Urinary bladder (tissue), 4 donors: ENCODE data around the gene FKBP9. TPM values are rescaled to one million over a fixed set of nuclear protein-coding genes. Genes with fewer than 3 reads are reported as not detected.

ENCODE experiments used
- DNase-seq: peaks from one replicate; pipeline ENCODE4 v3.0.0-alpha.2; 2015; ENCODE audit errors: extremely low spot score
- H3K27ac ChIP-seq: one replicate; pipeline ENCODE4 v1.5.1; 2013; ENCODE audit warnings: low read depth, mild to moderate bottlenecking, moderate library complexity
- H3K36me3 ChIP-seq: one replicate; pipeline ENCODE4 v1.6.1; 2013; ENCODE audit warnings: mild to moderate bottlenecking, moderate library complexity; ENCODE audit not compliant: insufficient read depth
- H3K4me1 ChIP-seq: one replicate; pipeline ENCODE4 v1.6.1; 2013; ENCODE audit warnings: mild to moderate bottlenecking, moderate library complexity; ENCODE audit not compliant: insufficient read depth
- H3K4me3 ChIP-seq: one replicate; pipeline ENCODE4 v1.5.1; 2013; ENCODE audit warnings: low read depth, low read length
- WGBS: extraction: QIAGEN DNeasy Blood & Tissue Kit; methylation state at CpG from one replicate; pipeline ENCODE4 v1.1.7; 2013; 5-methylcytosine and 5-hydroxymethylcytosine counted together
- polyA plus RNA-seq: library from polyadenylated mRNA; stranded (reverse); fragments of 200-250 nt; gene quantifications from one replicate; pipeline ENCODE4 v1.2.3, GENCODE V29; 2013
- small RNA-seq: library from RNA; depleted of rRNA; stranded (forward); fragments of <200 nt; gene quantifications from one replicate; pipeline ENCODE3, GENCODE V24; 2014
- total RNA-seq: library from RNA; depleted of rRNA; stranded (reverse); fragments of >200 nt; gene quantifications from one replicate; pipeline ENCODE4 v1.2.3, GENCODE V29; 2014
- donor health status: healthy with polysubstance abuse.
- donor health status: healthy.

FKBP9 gene
- total and polyA plus RNA-seq, 2 donors: 75.1 to 232 TPM

- Histone ChIP-seq H3K36me3 (no peaks in the 10 kb centered on the region), H3K4me3 (no peak overlapping the region), H3K27ac (no peak overlapping the region), H3K4me1 (no peaks in the 10 kb centered on the region)
- WGBS: 35% methylated on average over 2 of the region's 2 CpGs
- no peak for DNase-seq
Measured at GRCh38 chr7:33044986-33045385, 87.7 kb downstream of the FKBP9 start.

- H3K27ac ChIP-seq: no peak overlapping the region
- DNase-seq: no peak
- H3K4me1 ChIP-seq: no peaks in the 10 kb centered on the region
- no peaks in the 10 kb centered on the region for H3K36me3 ChIP-seq
- H3K4me3 ChIP-seq: no peak overlapping the region
- 94% methylated on average over 3 of the region's 3 CpGs for WGBS
Measured at GRCh38 chr7:33048257-33048656, 91.0 kb downstream of the FKBP9 start.

- no peak for DNase-seq
Measured at GRCh38 chr7:33048704-33049103, 91.5 kb downstream of the FKBP9 start.

GRCh38 chr7:33050535-33051318, 93.5 kb downstream of the FKBP9 start:
- no peak overlapping the region for H3K4me3 ChIP-seq
- H3K4me1 ChIP-seq: no peaks in the 10 kb centered on the region
- H3K27ac ChIP-seq: no peak overlapping the region
- no peak for DNase-seq
- no peaks in the 10 kb centered on the region for H3K36me3 ChIP-seq
- WGBS: 0% methylated on average over 1 of the region's 1 CpG

More at GRCh38 chr7:33048704-33049103, 91.5 kb downstream of the FKBP9 start:
- WGBS: 85% methylated on average over 1 of the region's 1 CpG
- Histone ChIP-seq H3K36me3 (no peaks in the 10 kb centered on the region), H3K4me1 (no peaks in the 10 kb centered on the region), H3K27ac (no peak overlapping the region), H3K4me3 (no peak overlapping the region)

- no peaks in the 10 kb centered on the region for H3K36me3 ChIP-seq
- no peak for DNase-seq
- H3K4me3 ChIP-seq: no peak overlapping the region
- H3K27ac ChIP-seq: no peak overlapping the region
- 57% methylated on average over 1 of the region's 1 CpG for WGBS
- no peaks in the 10 kb centered on the region for H3K4me1 ChIP-seq
Measured at GRCh38 chr7:33053721-33054120, 96.5 kb downstream of the FKBP9 start.

- Histone ChIP-seq H3K36me3 (no peaks in the 10 kb centered on the region), H3K27ac (no peak overlapping the region), H3K4me1 (no peaks in the 10 kb centered on the region), H3K4me3 (no peak overlapping the region)
- WGBS: 88% methylated on average over 2 of the region's 2 CpGs
- DNase-seq: no peak
Measured at GRCh38 chr7:33054261-33054964, 97.2 kb downstream of the FKBP9 start.

- Histone ChIP-seq H3K36me3 (no peaks in the 10 kb centered on the region), H3K27ac (no peak overlapping the region), H3K4me1 (no peaks in the 10 kb centered on the region), H3K4me3 (no peak overlapping the region)
- 97% methylated on average over 5 of the region's 5 CpGs for WGBS
- no peak for DNase-seq
Measured at GRCh38 chr7:33055158-33055557, 97.9 kb downstream of the FKBP9 start.

Small RNA genes within 50 kb of the gene (small RNA-seq; reads per million reads assigned to genes)
- gene AC083863.1 (not detected), gene RN7SL505P (not detected), gene RNU6-388P (not detected), gene RPS29P14 (not detected)

Other genes starting within 250 kb of the FKBP9 start
- gene KBTBD2, start 65.7 kb upstream of the FKBP9 start, total RNA-seq: 64.8 TPM
- 19.5 TPM for gene KBTBD2, start 65.7 kb upstream of the FKBP9 start, polyA plus RNA-seq
- gene NT5C3A, start 105.3 kb downstream of the FKBP9 start, total RNA-seq: 61.4 TPM
- 15.8 TPM for gene NT5C3A, start 105.3 kb downstream of the FKBP9 start, polyA plus RNA-seq
- 7.8 TPM for gene RP9, start 152.0 kb downstream of the FKBP9 start, total RNA-seq
- 10.1 TPM for gene RP9, start 152.0 kb downstream of the FKBP9 start, polyA plus RNA-seq
- gene BBS9, start 172.1 kb downstream of the FKBP9 start, total RNA-seq: 72.8 TPM
- gene BBS9, start 172.1 kb downstream of the FKBP9 start, polyA plus RNA-seq: 7.3 TPM